GM23338 (cell line): ENCODE data around the gene AXIN1.

ENCODE experiments used
- CTCF ChIP-seq, 2 experiments: fragments of 200-600 bp in 1 of 2; sonication (generic) in 1 of 2; conservative IDR thresholded peaks; 2 replicates each; pipeline versions ENCODE4 v1.5.1 to v1.6.1; 2016 to 2017; ENCODE audit warnings: antibody characterized with exemption in 2 of 2, low read depth in 2 of 2, mild to moderate bottlenecking in 2 of 2, moderate library complexity in 1 of 2
- REST ChIP-seq: IDR thresholded peaks from one replicate; pipeline ENCODE4 v1.6.1; 2018; ENCODE audit warnings: antibody characterized with exemption; ENCODE audit not compliant: unreplicated experiment
- ZNF114 ChIP-seq: fragments of 250-450 bp; sonication (Bioruptor Pico); IDR thresholded peaks from 2 replicates; pipeline ENCODE4 v1.5.0; 2020; ENCODE audit warnings: mild to moderate bottlenecking, moderate library complexity

GRCh38 chr16:330741-331140 lies 21.8 kb downstream of the AXIN1 start:
- TF ChIP-seq CTCF (conservative IDR thresholded peaks at IDR 0.05; ENCODE audit: low read depth in 2 of 2) (no peak), REST (no peak), ZNF114 (CRISPR knock-in tag) (no peak)
